NCI-H226 (cell line): ENCODE data around the gene ASB10.

ENCODE experiments used
- DNase-seq: peaks from one replicate; pipeline ENCODE4 v3.0.0-alpha.2; 2015

The ASB10 gene

GRCh38 chr7:151186640-151187408 lies at the start of gene ASB10:
TSS of gene ASB10 (minus strand) at chr7:151187250. CDS start at chr7:151187130, 120 bp downstream.
- no peak for DNase-seq

GRCh38 chr7:151236406-151236805 lies 49.4 kb upstream of the ASB10 start:
- DNase-seq: no peak

- DNase-seq: no peak
Observed at GRCh38 chr7:151235091-151235787, 48.2 kb upstream of the ASB10 start.

- no peak for DNase-seq
Observed at GRCh38 chr7:151233804-151234203, 46.8 kb upstream of the ASB10 start.

GRCh38 chr7:151232917-151233701 lies 46.1 kb upstream of the ASB10 start:
- peak; percentile 72 for DNase-seq

GRCh38 chr7:151232091-151232916 lies 45.3 kb upstream of the ASB10 start, which contains the start of gene CHPF2:
TSS of gene CHPF2 (plus strand) at chr7:151232483. CDS start at chr7:151234012, 1,529 bp downstream.
- DNase-seq: peak; percentile 88

- no peak for DNase-seq
Observed at GRCh38 chr7:151231080-151231479, 44.0 kb upstream of the ASB10 start.

GRCh38 chr7:151229249-151229648 lies 42.2 kb upstream of the ASB10 start:
- no peak for DNase-seq

GRCh38 chr7:151228024-151228866 lies 41.2 kb upstream of the ASB10 start:
- no peak for DNase-seq

- peak; percentile 99 for DNase-seq
Observed at GRCh38 chr7:151226875-151227782, 40.1 kb upstream of the ASB10 start, which contains the start of gene ABCF2. TSS of gene ABCF2 (minus strand) at chr7:151227205. CDS start at chr7:151226458, 747 bp downstream.

- no peak for DNase-seq
Observed at GRCh38 chr7:151226560-151226874, 39.5 kb upstream of the ASB10 start.

GRCh38 chr7:151225948-151226510 lies 39.0 kb upstream of the ASB10 start:
- DNase-seq: no peak

GRCh38 chr7:151223728-151224127 lies 36.7 kb upstream of the ASB10 start:
- no peak for DNase-seq

GRCh38 chr7:151218170-151218569 lies 31.1 kb upstream of the ASB10 start:
- DNase-seq: no peak

GRCh38 chr7:151215396-151215795 lies 28.3 kb upstream of the ASB10 start:
- no peak for DNase-seq

- DNase-seq: no peak
Observed at GRCh38 chr7:151213826-151214225, 26.8 kb upstream of the ASB10 start.

GRCh38 chr7:151212626-151213025 lies 25.6 kb upstream of the ASB10 start:
- DNase-seq: no peak

- DNase-seq: no peak
Observed at GRCh38 chr7:151211155-151211772, 24.2 kb upstream of the ASB10 start.

- no peak for DNase-seq
Observed at GRCh38 chr7:151210087-151210854, 23.2 kb upstream of the ASB10 start, which contains the start of gene H2BK1. TSS of gene H2BK1 (minus strand) at chr7:151210488. CDS start at chr7:151210318, 170 bp downstream.
